Vagina (tissue), 2 donors: ENCODE measurements around the gene MRPS18C. TPM values are rescaled to one million over a fixed set of nuclear protein-coding genes. Genes with fewer than 3 reads are reported as not detected.

ENCODE experiments used
- DNase-seq, 2 donors: peaks; one replicate each; pipeline ENCODE4 v3.0.0-alpha.2; 2017; ENCODE audit errors: extremely low spot score in 2 of 2
- H3K27ac ChIP-seq: fragments of 200-600 bp; sonication (generic); one replicate; pipeline ENCODE4 v1.5.1; 2019
- H3K27me3 ChIP-seq: fragments of 200-600 bp; sonication (generic); one replicate; pipeline ENCODE4 v1.5.1; 2019
- H3K36me3 ChIP-seq, 2 donors: fragments of 200-600 bp; sonication (generic); one replicate each; pipeline ENCODE4 v1.5.1; 2017 to 2019
- H3K4me1 ChIP-seq: fragments of 200-600 bp; sonication (generic); one replicate; pipeline ENCODE4 v1.5.1; 2019
- H3K4me3 ChIP-seq, 2 donors: fragments of 200-600 bp; sonication (generic); 1 replicate in 1 of 2; 2 replicates in 1 of 2; pipeline ENCODE4 v1.5.1; 2016 to 2019
- H3K9me3 ChIP-seq: fragments of 200-600 bp; sonication (generic); one replicate; pipeline ENCODE4 v1.5.1; 2019
- CTCF ChIP-seq, 3 experiments: fragments of 450-650 bp in 2 of 3; fragments of 200-600 bp in 1 of 3; sonication (generic) in 1 of 3; IDR thresholded peaks; one replicate each; pipeline ENCODE4 v1.5.1; 2017 to 2019; ENCODE audit warnings: antibody characterized with exemption in 3 of 3, mild to moderate bottlenecking in 2 of 3, moderate library complexity in 2 of 3
- POLR2A ChIP-seq, 2 donors: fragments of 450-650 bp; IDR thresholded peaks; one replicate each; pipeline ENCODE4 v1.6.1; 2017; ENCODE audit warnings: antibody characterized with exemption in 2 of 2, mild to moderate bottlenecking in 2 of 2, moderate library complexity in 2 of 2
- POLR2AphosphoS5 ChIP-seq, 2 donors: sonication (generic); formaldehyde crosslinking; IDR thresholded peaks; one replicate each; pipeline ENCODE4 v1.9.0; 2017; ENCODE audit warnings: antibody characterized with exemption in 2 of 2, mild to moderate bottlenecking in 2 of 2, low read depth in 1 of 2; ENCODE audit not compliant: insufficient read depth in 1 of 2
- intact Hi-C: fragments of 100-400 bp; cut with DNase I; formaldehyde crosslinking; loops from one replicate; pipeline ENCODE4 v1.15.1; 2023
- total RNA-seq: library from RNA; depleted of rRNA; stranded (reverse); fragments of >200 nt; gene quantifications from one replicate; pipeline ENCODE4 v1.2.3, GENCODE V29; 2016

The MRPS18C gene
- 15.2 TPM for total RNA-seq

DNA sequence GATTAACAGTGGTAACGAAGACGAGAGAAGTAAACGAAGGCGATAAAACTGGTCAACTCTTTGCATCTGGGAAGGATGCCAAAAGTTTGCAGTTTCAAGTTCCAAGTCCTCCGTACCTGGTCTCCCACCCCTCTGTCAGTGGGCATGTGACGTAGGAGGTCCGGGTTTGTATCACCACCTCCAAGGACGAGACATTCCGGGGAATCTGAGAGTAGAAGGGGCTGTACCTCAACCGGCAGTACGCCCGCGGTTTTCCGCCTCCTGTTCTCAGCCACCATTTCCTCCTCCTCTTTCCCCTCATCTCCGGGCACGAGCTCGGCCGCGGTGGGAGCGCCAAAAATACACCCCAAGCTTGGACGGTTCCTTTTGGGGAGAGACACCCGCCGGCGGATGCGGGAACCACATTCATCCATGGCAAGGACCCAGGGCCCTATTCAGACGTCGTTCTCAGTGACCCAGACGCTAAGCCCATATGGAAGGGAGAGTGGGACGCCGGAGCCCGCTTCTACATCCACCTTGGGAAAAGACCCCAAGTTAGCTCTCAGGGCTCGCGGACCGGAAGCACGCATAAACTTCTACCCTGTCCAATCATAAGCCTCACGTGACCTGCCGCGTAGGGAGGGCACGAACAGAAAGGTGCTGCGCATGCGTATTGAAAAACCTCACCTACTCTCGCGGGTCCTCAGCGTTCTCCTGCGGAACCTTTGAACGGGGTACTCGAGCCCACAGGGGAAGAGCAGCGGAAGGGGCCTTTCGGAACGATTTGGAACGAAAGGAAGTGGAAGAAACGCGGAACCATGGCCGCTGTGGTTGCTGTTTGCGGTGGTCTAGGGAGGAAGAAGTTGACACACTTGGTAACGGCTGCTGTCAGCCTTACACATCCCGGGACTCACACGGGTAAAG lies at the start of gene MRPS18C, which contains the start of gene HELQ:
TSS of gene MRPS18C (plus strand) at position 778 of the 903 bp plus-strand sequence. CDS start at position 798, 20 bp downstream.
TSS of gene HELQ (minus strand) at position 543 of the 903 bp plus-strand sequence. CDS start at position 413, 130 bp downstream.
- no peaks in the 10 kb centered on the region for H3K27me3 ChIP-seq
- H3K27ac ChIP-seq = peak within 1 kb of the TSS; percentile 97
- no peaks in the 10 kb centered on the region for H3K9me3 ChIP-seq
- intact Hi-C loops = no loop called here
- peak in 1 of 2 donors; percentile 24 for TF ChIP-seq POLR2A (IDR thresholded peaks at IDR 0.05)
- peak in 1 of 3 experiments; percentile 14 for TF ChIP-seq CTCF (IDR thresholded peaks at IDR 0.05)
- peak; percentile 92 to 99 for TF ChIP-seq POLR2AphosphoS5 (IDR thresholded peaks at IDR 0.05; ENCODE audit: insufficient read depth in 1 of 2, low read depth in 1 of 2)
- peaks cover 20% of the 10 kb centered on the region for H3K4me1 ChIP-seq
- H3K36me3 ChIP-seq = peaks cover 0 to 8% of the 10 kb centered on the region in 2 donors
- peak; percentile 97 to 99 for DNase-seq
- peak within 1 kb of the TSS; percentile 72 to 77 for H3K4me3 ChIP-seq

DNA sequence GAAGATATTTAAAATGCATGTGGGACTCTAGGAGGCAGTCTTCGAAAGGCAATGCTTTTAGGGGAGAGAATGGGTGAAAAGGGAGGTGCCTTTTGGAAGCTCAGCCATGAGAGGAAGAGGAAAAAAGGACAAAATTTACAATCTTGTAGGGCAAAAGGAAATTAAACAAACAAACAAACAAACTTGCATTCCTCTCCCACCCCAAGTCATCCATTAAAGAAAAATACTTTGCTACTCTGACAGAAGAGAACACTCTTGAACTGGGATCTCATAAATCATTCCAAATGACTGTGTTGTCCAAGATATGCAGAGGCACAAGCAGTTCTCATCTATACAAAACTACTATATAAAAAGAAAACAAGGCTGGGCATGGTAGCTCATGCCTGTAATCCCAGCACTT lies 47.0 kb upstream of the MRPS18C start:
- no peaks in the 10 kb centered on the region for H3K4me1 ChIP-seq
- H3K36me3 ChIP-seq = peaks cover 0 to 6% of the 10 kb centered on the region in 2 donors
- H3K27ac ChIP-seq = no peak overlapping the region
- H3K27me3 ChIP-seq = no peaks in the 10 kb centered on the region
- intact Hi-C loops = no loop called here
- no peak for TF ChIP-seq CTCF (IDR thresholded peaks at IDR 0.05)
- DNase-seq = no peak
- H3K9me3 ChIP-seq = no peaks in the 10 kb centered on the region
- no peak overlapping the region for H3K4me3 ChIP-seq

GRCh38 chr4:83413676-83414075 lies 42.2 kb upstream of the MRPS18C start:
- no peak for DNase-seq
- no peaks in the 10 kb centered on the region for H3K27me3 ChIP-seq
- H3K27ac ChIP-seq = no peak overlapping the region
- H3K4me1 ChIP-seq = no peaks in the 10 kb centered on the region
- H3K9me3 ChIP-seq = no peaks in the 10 kb centered on the region
- peaks cover 0 to 37% of the 10 kb centered on the region in 2 donors for H3K36me3 ChIP-seq
- TF ChIP-seq POLR2AphosphoS5 (IDR thresholded peaks at IDR 0.05; ENCODE audit: insufficient read depth in 1 of 2, low read depth in 1 of 2) (no peak), POLR2A (IDR thresholded peaks at IDR 0.05) (no peak), CTCF (IDR thresholded peaks at IDR 0.05) (no peak)
- intact Hi-C loops = no loop called here
- H3K4me3 ChIP-seq = no peak overlapping the region

GRCh38 chr4:83417566-83417965 lies 38.3 kb upstream of the MRPS18C start:
- Histone ChIP-seq H3K4me3 (no peak overlapping the region), H3K4me1 (no peaks in the 10 kb centered on the region), H3K27me3 (no peaks in the 10 kb centered on the region), H3K36me3 (peaks cover 0 to 55% of the 10 kb centered on the region in 2 donors), H3K27ac (no peak overlapping the region), H3K9me3 (no peaks in the 10 kb centered on the region)
- intact Hi-C loops = no loop called here
- no peak for DNase-seq
- no peak for TF ChIP-seq CTCF (IDR thresholded peaks at IDR 0.05)
- no peak for TF ChIP-seq POLR2AphosphoS5 (IDR thresholded peaks at IDR 0.05; ENCODE audit: insufficient read depth in 1 of 2, low read depth in 1 of 2)
- no peak for TF ChIP-seq POLR2A (IDR thresholded peaks at IDR 0.05)

DNA sequence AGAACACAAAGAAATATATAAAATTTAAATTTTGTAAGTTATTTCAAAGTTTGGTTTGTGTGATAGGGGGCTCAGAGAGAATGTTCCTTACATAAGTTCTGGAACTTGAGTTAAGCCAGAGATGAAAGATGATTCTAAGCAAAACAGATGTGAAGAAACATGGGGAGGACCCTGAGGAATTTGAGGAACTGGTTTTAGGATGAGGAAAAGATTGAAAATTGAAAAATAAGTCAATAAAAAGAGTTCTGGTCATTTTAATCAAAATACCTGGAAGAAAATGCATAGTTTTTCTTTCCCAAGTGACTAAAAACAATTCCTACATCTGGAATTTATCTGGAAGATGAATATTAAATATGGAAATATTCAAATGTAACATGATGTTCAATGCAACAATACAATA lies 37.6 kb upstream of the MRPS18C start:
- H3K36me3 ChIP-seq = peaks cover 0 to 56% of the 10 kb centered on the region in 2 donors
- H3K27ac ChIP-seq = no peak overlapping the region
- H3K4me3 ChIP-seq = no peak overlapping the region
- TF ChIP-seq CTCF (IDR thresholded peaks at IDR 0.05) (no peak), POLR2AphosphoS5 (IDR thresholded peaks at IDR 0.05; ENCODE audit: insufficient read depth in 1 of 2, low read depth in 1 of 2) (no peak), POLR2A (IDR thresholded peaks at IDR 0.05) (no peak)
- DNase-seq = no peak
- H3K4me1 ChIP-seq = no peaks in the 10 kb centered on the region
- intact Hi-C loops = no loop called here
- H3K27me3 ChIP-seq = no peaks in the 10 kb centered on the region
- no peaks in the 10 kb centered on the region for H3K9me3 ChIP-seq
